T-helper 1 cell treated with Interleukin-12 subunit alpha and Interleukin-12 subunit beta and Interleukin-4 antibody, amounts not matched to agents 30 μg/mL and 1 μg/mL, for 36 hours (primary cell): ENCODE results near the gene PNMT.

Source experiments
- H3K27ac Mint-ChIP-seq: one replicate; pipeline ENCODE4 v1.8.0; 2021; ENCODE audit warnings: mild to moderate bottlenecking, mixed read lengths
- H3K27me3 Mint-ChIP-seq: one replicate; pipeline ENCODE4 v1.8.0; 2021; ENCODE audit warnings: low read depth, mixed read lengths
- H3K36me3 Mint-ChIP-seq: one replicate; pipeline ENCODE4 v1.8.0; 2021; ENCODE audit warnings: low read depth, mixed read lengths
- H3K4me1 Mint-ChIP-seq: one replicate; pipeline ENCODE4 v1.8.0; 2021; ENCODE audit warnings: low read depth, mixed read lengths
- H3K4me3 Mint-ChIP-seq: one replicate; pipeline ENCODE4 v1.8.0; 2021; ENCODE audit warnings: mild to moderate bottlenecking, moderate library complexity, mixed read lengths
- H3K9me3 Mint-ChIP-seq: one replicate; pipeline ENCODE4 v1.8.0; 2021; ENCODE audit warnings: mixed read lengths

The PNMT gene

GRCh38 chr17:39658760-39659159 is 9.5 kb upstream of the PNMT start:
- no peaks in the 10 kb centered on the region for H3K27me3 Mint-ChIP-seq
- H3K27ac Mint-ChIP-seq, result no peak overlapping the region
- peaks cover 10% of the 10 kb centered on the region for H3K36me3 Mint-ChIP-seq
- no peaks in the 10 kb centered on the region for H3K9me3 Mint-ChIP-seq
- H3K4me3 Mint-ChIP-seq, result no peak overlapping the region
- peaks cover 13% of the 10 kb centered on the region for H3K4me1 Mint-ChIP-seq

GRCh38 chr17:39659279-39660010 is 8.8 kb upstream of the PNMT start:
- Mint-ChIP-seq H3K27me3 (no peaks in the 10 kb centered on the region), H3K4me3 (no peak overlapping the region), H3K36me3 (peaks cover 11% of the 10 kb centered on the region), H3K27ac (no peak overlapping the region), H3K9me3 (no peaks in the 10 kb centered on the region), H3K4me1 (peaks cover 12% of the 10 kb centered on the region)

- H3K36me3 Mint-ChIP-seq, result peaks cover 11% of the 10 kb centered on the region
- H3K27ac Mint-ChIP-seq, result no peak overlapping the region
- no peak overlapping the region for H3K4me3 Mint-ChIP-seq
- peaks cover 8% of the 10 kb centered on the region for H3K4me1 Mint-ChIP-seq
- H3K9me3 Mint-ChIP-seq, result no peaks in the 10 kb centered on the region
- H3K27me3 Mint-ChIP-seq, result peaks cover under 1% of the 10 kb centered on the region
These were observed 8.3 kb upstream of the PNMT start for GRCh38 chr17:39660011-39660360.

GRCh38 chr17:39660397-39661385 is 7.6 kb upstream of the PNMT start:
- no peak overlapping the region for H3K4me3 Mint-ChIP-seq
- no peak overlapping the region for H3K27ac Mint-ChIP-seq
- peaks cover 2% of the 10 kb centered on the region for H3K4me1 Mint-ChIP-seq
- H3K27me3 Mint-ChIP-seq, result peaks cover 6% of the 10 kb centered on the region
- H3K9me3 Mint-ChIP-seq, result no peaks in the 10 kb centered on the region
- H3K36me3 Mint-ChIP-seq, result peaks cover 9% of the 10 kb centered on the region

GRCh38 chr17:39661744-39662541 is 6.3 kb upstream of the PNMT start:
- Mint-ChIP-seq H3K27me3 (peaks cover 16% of the 10 kb centered on the region), H3K4me1 (peaks cover 2% of the 10 kb centered on the region), H3K27ac (no peak overlapping the region), H3K36me3 (peaks cover 9% of the 10 kb centered on the region), H3K4me3 (no peak overlapping the region), H3K9me3 (no peaks in the 10 kb centered on the region)

GRCh38 chr17:39662551-39663339 is 5.5 kb upstream of the PNMT start:
- Mint-ChIP-seq H3K27me3 (peaks cover 18% of the 10 kb centered on the region), H3K36me3 (peaks cover 9% of the 10 kb centered on the region), H3K27ac (no peak overlapping the region), H3K4me1 (peaks cover 2% of the 10 kb centered on the region), H3K4me3 (no peak overlapping the region), H3K9me3 (no peaks in the 10 kb centered on the region)

GRCh38 chr17:39663340-39663687 is 4.9 kb upstream of the PNMT start:
- peaks cover 2% of the 10 kb centered on the region for H3K4me1 Mint-ChIP-seq
- no peak overlapping the region for H3K4me3 Mint-ChIP-seq
- H3K27ac Mint-ChIP-seq, result no peak overlapping the region
- H3K9me3 Mint-ChIP-seq, result no peaks in the 10 kb centered on the region
- peaks cover 9% of the 10 kb centered on the region for H3K36me3 Mint-ChIP-seq
- peaks cover 19% of the 10 kb centered on the region for H3K27me3 Mint-ChIP-seq

GRCh38 chr17:39663688-39664580 is 4.3 kb upstream of the PNMT start:
- H3K27me3 Mint-ChIP-seq, result peaks cover 24% of the 10 kb centered on the region
- no peaks in the 10 kb centered on the region for H3K9me3 Mint-ChIP-seq
- peaks cover 9% of the 10 kb centered on the region for H3K36me3 Mint-ChIP-seq
- H3K4me1 Mint-ChIP-seq, result peaks cover 6% of the 10 kb centered on the region
- H3K27ac Mint-ChIP-seq, result no peak overlapping the region
- H3K4me3 Mint-ChIP-seq, result no peak overlapping the region

- H3K4me3 Mint-ChIP-seq, result no peak within 1 kb of the TSS
- H3K4me1 Mint-ChIP-seq, result peaks cover 5% of the 10 kb centered on the region
- no peaks in the 10 kb centered on the region for H3K9me3 Mint-ChIP-seq
- peaks cover 29% of the 10 kb centered on the region for H3K27me3 Mint-ChIP-seq
- H3K36me3 Mint-ChIP-seq, result peaks cover 9% of the 10 kb centered on the region
- peak within 1 kb of the TSS; percentile 26 for H3K27ac Mint-ChIP-seq
These were observed 3.4 kb upstream of the PNMT start, which contains the start of gene TCAP for GRCh38 chr17:39664581-39665561. Gene TCAP, plus strand, starts transcription at chr17:39665349. Its CDS starts 11 bp downstream, at chr17:39665360.

- H3K27me3 Mint-ChIP-seq, result peaks cover 35% of the 10 kb centered on the region
- H3K4me3 Mint-ChIP-seq, result no peak overlapping the region
- peaks cover 4% of the 10 kb centered on the region for H3K4me1 Mint-ChIP-seq
- H3K36me3 Mint-ChIP-seq, result peaks cover 9% of the 10 kb centered on the region
- peak overlapping the region; percentile 26 for H3K27ac Mint-ChIP-seq
- H3K9me3 Mint-ChIP-seq, result no peaks in the 10 kb centered on the region
These were observed 2.5 kb upstream of the PNMT start for GRCh38 chr17:39665642-39666224.

GRCh38 chr17:39666231-39666600 is 2.0 kb upstream of the PNMT start:
- Mint-ChIP-seq H3K27ac (peak overlapping the region; percentile 26), H3K4me1 (peaks cover 4% of the 10 kb centered on the region), H3K36me3 (peaks cover 6% of the 10 kb centered on the region), H3K9me3 (no peaks in the 10 kb centered on the region), H3K4me3 (no peak overlapping the region), H3K27me3 (peaks cover 37% of the 10 kb centered on the region)
